DMS53 treated with DMSO at 0.1 percent for 48 hours (cell line): Measurements from ENCODE around the gene CLIP2.
"Not testable (repeated sequence)": the region's sequence is repeated elsewhere in the genome, so short reads cannot be mapped to it uniquely, and the experiment has no call there.

ENCODE experiments used
- DNase-seq: peaks from one replicate; lab custom pipeline; 2025; ENCODE audit not compliant: unreplicated experiment; lab: John Stamatoyannopoulos, UW

Gene CLIP2

GRCh38 chr7:74365322-74366022, 76.3 kb downstream of the CLIP2 start:
- no peak for DNase-seq

- DNase-seq: peak; percentile 53
Measured at GRCh38 chr7:74371381-74372341, 82.5 kb downstream of the CLIP2 start.

GRCh38 chr7:74372511-74373111, 83.4 kb downstream of the CLIP2 start:
- no peak for DNase-seq

- DNase-seq: no peak
Measured at GRCh38 chr7:74373536-74373935, 84.3 kb downstream of the CLIP2 start.

GRCh38 chr7:74375726-74376220, 86.6 kb downstream of the CLIP2 start:
- no peak for DNase-seq

- no peak for DNase-seq
Measured at GRCh38 chr7:74376256-74377036, 87.2 kb downstream of the CLIP2 start.

GRCh38 chr7:74379938-74380337, 90.7 kb downstream of the CLIP2 start:
- DNase-seq: no peak

GRCh38 chr7:74380720-74381119, 91.5 kb downstream of the CLIP2 start:
- DNase-seq: no peak

- DNase-seq: not testable (repeated sequence)
Measured at GRCh38 chr7:74384086-74384485, 94.9 kb downstream of the CLIP2 start.

- DNase-seq: not testable (repeated sequence)
Measured at GRCh38 chr7:74384854-74385253, 95.6 kb downstream of the CLIP2 start.

GRCh38 chr7:74387606-74388005, 98.4 kb downstream of the CLIP2 start:
- no peak for DNase-seq

GRCh38 chr7:74388880-74389415, 99.7 kb downstream of the CLIP2 start:
- DNase-seq: no peak

GRCh38 chr7:74393722-74394121, 104.5 kb downstream of the CLIP2 start:
- peak; percentile 33 for DNase-seq

GRCh38 chr7:74394601-74395000, 105.4 kb downstream of the CLIP2 start:
- not testable (repeated sequence) for DNase-seq

- DNase-seq: no peak
Measured at GRCh38 chr7:74395745-74396311, 106.6 kb downstream of the CLIP2 start.

GRCh38 chr7:74396993-74397392, 107.8 kb downstream of the CLIP2 start:
- no peak for DNase-seq

GRCh38 chr7:74398426-74398825, 109.2 kb downstream of the CLIP2 start:
- no peak for DNase-seq

GRCh38 chr7:74399006-74399405, 109.8 kb downstream of the CLIP2 start:
- DNase-seq: no peak

GRCh38 chr7:74400420-74401136, 111.4 kb downstream of the CLIP2 start:
- no peak for DNase-seq
